Nephron progenitor cell (in vitro differentiated cells): ENCODE measurements around the gene SLC38A7.
"Not testable (repeated sequence)": the region's sequence is repeated elsewhere in the genome, so short reads cannot be mapped to it uniquely, and the experiment has no call there.

Experiments
- DNase-seq: peaks from one replicate; pipeline ENCODE4 v3.0.0; 2021
- H3K27ac Mint-ChIP-seq: 2 replicates; pipeline ENCODE4 v1.8.0; 2021; ENCODE audit warnings: mild to moderate bottlenecking, moderate library complexity, mixed read lengths
- H3K27me3 Mint-ChIP-seq: 2 replicates; pipeline ENCODE4 v1.8.0; 2021; ENCODE audit warnings: mild to moderate bottlenecking, low read depth, mixed read lengths; ENCODE audit not compliant: poor library complexity
- H3K36me3 Mint-ChIP-seq: 2 replicates; pipeline ENCODE4 v1.8.0; 2021; ENCODE audit warnings: low read depth, mixed read lengths
- H3K4me1 Mint-ChIP-seq: 2 replicates; pipeline ENCODE4 v1.8.0; 2021; ENCODE audit warnings: mixed read lengths
- H3K4me3 Mint-ChIP-seq: 2 replicates; pipeline ENCODE4 v1.8.0; 2021; ENCODE audit warnings: mild to moderate bottlenecking, moderate library complexity, mixed read lengths
- H3K9me3 Mint-ChIP-seq: 2 replicates; pipeline ENCODE4 v1.8.0; 2021; ENCODE audit warnings: mild to moderate bottlenecking, moderate library complexity, mixed read lengths
- TF ChIP-seq, protein P1 (sequence below): fragments of 200-600 bp; sonication (generic); IDR thresholded peaks from 2 replicates; pipeline ENCODE4 v1.5.0; 2021; ENCODE audit warnings: antibody characterized with exemption

SLC38A7 gene

DNA sequence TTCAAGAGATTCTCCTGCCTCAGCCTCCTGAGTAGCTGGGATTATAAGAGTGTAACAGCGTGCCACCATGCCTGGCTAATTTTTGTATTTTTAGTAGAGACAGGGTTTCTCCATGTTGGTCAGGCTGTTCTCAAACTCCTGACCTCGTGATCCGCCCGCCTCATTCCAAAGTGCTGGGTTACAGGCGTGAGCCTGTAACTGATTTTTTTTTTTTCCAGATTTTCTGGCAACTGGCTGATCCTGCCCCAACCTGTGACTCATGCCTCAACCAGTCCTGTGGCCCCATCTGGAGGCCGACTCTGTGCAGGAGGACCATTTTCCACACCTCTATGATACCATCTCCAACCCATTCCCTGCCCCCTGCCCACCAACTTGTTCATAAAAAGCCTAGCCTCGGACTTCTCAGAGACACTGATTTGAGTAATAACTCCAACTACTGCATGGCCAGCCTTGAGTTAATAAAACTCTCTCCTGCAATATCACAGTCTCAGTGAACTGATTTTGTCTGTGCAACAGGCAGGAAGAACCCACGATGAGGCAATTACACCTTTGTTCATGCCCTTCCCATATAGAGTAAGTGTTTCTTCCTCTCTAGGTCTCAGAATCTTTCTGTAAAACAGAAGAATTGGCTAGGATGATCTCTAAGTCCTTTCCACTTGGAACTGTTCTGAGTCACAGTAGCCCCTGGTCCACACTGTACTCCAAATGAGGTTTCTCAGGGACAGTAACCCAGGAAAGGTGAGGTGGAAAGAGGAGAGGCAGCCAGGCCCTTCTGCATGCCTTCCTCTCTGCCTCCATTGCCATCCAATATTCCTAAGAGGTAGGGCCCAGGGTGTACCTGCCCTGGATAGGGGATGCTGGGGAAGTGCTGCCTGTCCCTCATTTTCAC, 46.2 kb downstream of the SLC38A7 start:
- H3K36me3 Mint-ChIP-seq, result no peaks in the 10 kb centered on the region
- TF ChIP-seq, protein P1, sequence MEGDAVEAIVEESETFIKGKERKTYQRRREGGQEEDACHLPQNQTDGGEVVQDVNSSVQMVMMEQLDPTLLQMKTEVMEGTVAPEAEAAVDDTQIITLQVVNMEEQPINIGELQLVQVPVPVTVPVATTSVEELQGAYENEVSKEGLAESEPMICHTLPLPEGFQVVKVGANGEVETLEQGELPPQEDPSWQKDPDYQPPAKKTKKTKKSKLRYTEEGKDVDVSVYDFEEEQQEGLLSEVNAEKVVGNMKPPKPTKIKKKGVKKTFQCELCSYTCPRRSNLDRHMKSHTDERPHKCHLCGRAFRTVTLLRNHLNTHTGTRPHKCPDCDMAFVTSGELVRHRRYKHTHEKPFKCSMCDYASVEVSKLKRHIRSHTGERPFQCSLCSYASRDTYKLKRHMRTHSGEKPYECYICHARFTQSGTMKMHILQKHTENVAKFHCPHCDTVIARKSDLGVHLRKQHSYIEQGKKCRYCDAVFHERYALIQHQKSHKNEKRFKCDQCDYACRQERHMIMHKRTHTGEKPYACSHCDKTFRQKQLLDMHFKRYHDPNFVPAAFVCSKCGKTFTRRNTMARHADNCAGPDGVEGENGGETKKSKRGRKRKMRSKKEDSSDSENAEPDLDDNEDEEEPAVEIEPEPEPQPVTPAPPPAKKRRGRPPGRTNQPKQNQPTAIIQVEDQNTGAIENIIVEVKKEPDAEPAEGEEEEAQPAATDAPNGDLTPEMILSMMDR, result no peak
- H3K27ac Mint-ChIP-seq, result peak overlapping the region; percentile 85
- H3K4me3 Mint-ChIP-seq, result no peak overlapping the region
- H3K4me1 Mint-ChIP-seq, result peaks cover 10% of the 10 kb centered on the region
- H3K27me3 Mint-ChIP-seq, result peaks cover 3% of the 10 kb centered on the region
- DNase-seq, result no peak
- no peaks in the 10 kb centered on the region for H3K9me3 Mint-ChIP-seq

DNA sequence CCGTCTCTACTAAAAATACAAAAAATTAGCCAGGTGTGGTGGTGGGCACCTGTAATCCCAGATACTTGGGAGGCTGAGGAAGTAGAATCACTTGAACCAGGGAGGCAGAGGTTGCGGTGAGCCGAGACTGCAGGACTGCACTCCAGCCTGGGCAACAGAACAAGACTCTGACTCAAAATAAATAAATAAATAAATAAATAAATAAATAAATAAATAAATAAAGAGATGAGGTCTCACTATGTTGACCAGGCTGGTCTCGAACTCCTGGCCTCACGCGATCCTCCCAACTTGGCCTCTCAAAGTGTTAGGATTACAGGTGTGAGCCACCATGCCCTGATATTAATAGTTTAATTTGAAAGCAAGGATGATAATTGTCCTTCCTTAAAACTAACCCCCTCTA, 47.5 kb downstream of the SLC38A7 start:
- not testable (repeated sequence) for H3K4me1 Mint-ChIP-seq, H3K27me3 Mint-ChIP-seq

DNA sequence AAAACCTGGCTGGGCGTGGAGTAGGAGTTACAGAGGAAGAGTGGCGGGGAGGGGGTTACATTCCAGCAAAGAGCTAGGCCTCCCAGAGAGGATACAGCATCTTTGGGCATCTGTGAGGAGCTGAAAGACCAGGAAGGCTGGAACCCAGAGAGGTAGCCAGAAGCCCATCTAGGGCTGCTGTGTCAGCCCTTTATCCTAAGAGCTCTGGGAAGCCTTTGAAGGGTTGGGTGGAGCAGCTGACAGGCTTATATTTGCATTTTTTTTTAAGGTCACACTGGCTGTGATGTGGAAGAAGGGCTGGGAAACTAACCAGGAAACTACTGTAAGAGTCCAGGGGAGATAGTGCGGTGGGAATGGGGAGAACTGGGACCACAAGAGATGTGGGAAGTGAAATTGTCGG, 48.1 kb downstream of the SLC38A7 start:
- Mint-ChIP-seq H3K4me1 (peaks cover 10% of the 10 kb centered on the region), H3K4me3 (no peak overlapping the region), H3K36me3 (no peaks in the 10 kb centered on the region), H3K27me3 (peaks cover 3% of the 10 kb centered on the region), H3K9me3 (no peaks in the 10 kb centered on the region), H3K27ac (no peak overlapping the region)
- TF ChIP-seq, protein P1, result no peak
- no peak for DNase-seq

More for the DNA sequence above, 47.5 kb downstream of the SLC38A7 start:
- H3K36me3 Mint-ChIP-seq, DNase-seq, H3K9me3 Mint-ChIP-seq, H3K27ac Mint-ChIP-seq, H3K4me3 Mint-ChIP-seq: not testable (repeated sequence)

DNA sequence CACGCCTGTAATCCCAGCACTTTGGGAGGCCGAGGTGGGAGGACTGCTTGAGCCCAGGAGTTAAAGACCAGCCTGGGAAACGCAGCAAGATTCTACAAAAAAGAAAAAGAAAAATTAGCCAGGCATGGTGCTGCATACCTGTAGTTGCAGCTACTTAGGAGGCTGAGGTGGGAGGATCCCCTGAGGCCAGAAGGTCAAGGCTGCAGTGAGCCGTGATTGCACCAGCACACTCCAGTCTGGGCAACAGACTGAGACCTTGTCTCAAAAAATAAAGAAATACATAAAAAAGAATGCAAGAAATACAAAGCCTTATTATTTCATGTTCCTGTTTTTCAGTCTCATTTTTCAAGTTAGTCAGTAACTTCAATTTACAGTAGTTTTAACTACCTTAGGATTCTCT, 49.1 kb downstream of the SLC38A7 start:
- TF ChIP-seq, protein P1, result no peak
- no peak overlapping the region for H3K27ac Mint-ChIP-seq
- H3K36me3 Mint-ChIP-seq, result no peaks in the 10 kb centered on the region
- peaks cover 12% of the 10 kb centered on the region for H3K4me1 Mint-ChIP-seq
- H3K9me3 Mint-ChIP-seq, result no peaks in the 10 kb centered on the region
- no peak for DNase-seq
- no peak overlapping the region for H3K4me3 Mint-ChIP-seq
- H3K27me3 Mint-ChIP-seq, result peaks cover 3% of the 10 kb centered on the region

DNA sequence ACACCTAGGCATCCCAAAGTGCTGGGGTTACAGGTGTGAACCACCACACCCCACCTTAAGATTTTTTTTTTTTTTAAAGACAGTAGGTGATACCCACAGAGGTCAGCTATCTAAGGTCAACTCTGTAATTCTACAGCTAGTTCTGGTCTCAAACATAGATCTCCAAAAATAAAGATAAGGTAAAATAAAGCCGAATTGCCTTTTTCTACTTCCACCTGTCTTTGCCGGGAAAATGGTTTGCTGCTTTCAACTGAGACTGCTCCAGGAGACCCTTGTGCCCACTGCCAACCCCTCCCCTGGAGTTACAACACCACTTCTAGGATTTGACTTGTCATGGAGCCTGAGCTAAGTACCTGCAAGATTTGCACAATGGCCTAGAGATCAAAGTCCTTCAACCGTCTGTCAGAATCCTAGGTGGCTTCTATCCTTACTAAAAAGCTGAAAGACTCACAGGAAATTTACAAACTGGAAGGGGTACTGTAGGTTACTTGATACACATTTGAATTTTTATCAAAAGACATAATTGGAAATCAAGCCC, 50.2 kb downstream of the SLC38A7 start:
- Mint-ChIP-seq H3K9me3 (no peaks in the 10 kb centered on the region), H3K27ac (peak overlapping the region; percentile 69), H3K4me1 (peaks cover 17% of the 10 kb centered on the region), H3K4me3 (no peak overlapping the region), H3K27me3 (peaks cover 7% of the 10 kb centered on the region), H3K36me3 (no peaks in the 10 kb centered on the region)
- TF ChIP-seq, protein P1, result no peak
- DNase-seq, result no peak

DNA sequence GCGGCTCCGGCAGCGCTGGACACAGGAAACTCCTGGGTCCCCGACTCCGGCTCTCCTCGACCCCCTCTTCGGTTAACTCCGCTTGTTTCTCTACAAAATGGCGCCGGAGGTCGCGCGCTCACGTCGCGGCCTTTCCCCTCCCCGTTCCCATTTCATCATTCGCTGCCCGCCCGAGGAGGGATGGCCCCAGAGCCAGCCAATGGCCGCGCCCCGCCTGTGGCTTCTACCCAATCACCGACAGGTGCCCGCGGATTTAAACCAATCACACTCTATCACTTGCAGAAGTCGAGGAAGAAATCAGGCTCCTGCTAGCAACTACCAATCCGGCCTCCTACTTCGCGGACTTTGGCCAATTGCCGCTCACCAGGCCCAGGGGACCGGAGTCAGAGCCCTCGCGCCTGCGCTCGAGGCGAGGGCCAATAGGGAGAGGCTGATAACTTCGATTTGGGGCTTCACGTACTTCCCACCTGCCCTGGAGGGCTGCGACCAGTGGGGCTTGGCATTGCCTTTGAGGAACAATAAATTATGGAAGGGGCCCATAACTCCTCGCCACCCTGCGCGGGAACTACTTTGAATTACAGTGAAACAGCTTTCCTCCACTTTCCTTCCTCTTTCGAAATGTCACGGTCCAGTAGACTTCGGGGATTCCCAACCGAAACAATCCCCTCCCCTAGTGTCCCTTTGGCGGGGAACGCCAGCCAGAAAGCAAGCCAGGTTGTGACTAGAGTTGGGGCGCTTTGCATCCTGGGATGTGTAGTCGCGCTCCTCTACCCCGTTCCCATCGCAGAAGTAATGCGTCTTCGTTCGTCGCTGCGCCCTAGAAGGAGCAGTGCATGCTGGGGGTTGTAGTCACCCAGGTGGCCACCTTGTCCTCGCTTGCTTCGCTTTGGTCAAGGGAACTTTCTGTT, 54.6 kb downstream of the SLC38A7 start, which contains the start of gene CNOT1:
Gene CNOT1, minus strand, starts transcription at position 94 of the 908 bp plus-strand sequence. CDS start 30,489 bp downstream, outside the sequence.
- peaks cover 4% of the 10 kb centered on the region for H3K27me3 Mint-ChIP-seq
- TF ChIP-seq, protein P1, result no peak
- no peaks in the 10 kb centered on the region for H3K9me3 Mint-ChIP-seq
- H3K36me3 Mint-ChIP-seq, result peaks cover 4% of the 10 kb centered on the region
- peak; percentile 96 for DNase-seq
- peaks cover 21% of the 10 kb centered on the region for H3K4me1 Mint-ChIP-seq
- H3K4me3 Mint-ChIP-seq, result peak within 1 kb of the TSS; percentile 99
- peak within 1 kb of the TSS; percentile 100 for H3K27ac Mint-ChIP-seq
